HepG2 (cell line): Measurements from ENCODE around the gene CSMD2. TPM values are rescaled to one million over a fixed set of nuclear protein-coding genes. Genes with fewer than 3 reads are reported as not detected.

ENCODE experiments used
- ATAC-seq: fragments of 200-7000 bp; cut with Tn5 transposase; 3 replicates; pipeline ENCODE4 v1.9.1; 2020; ENCODE audit warnings: mild to moderate bottlenecking, moderate library complexity
- BruUV-seq: library from RNA; stranded (reverse); fragments of 400-500 nt; replicated peaks from 2 replicates; lab custom pipeline; 2021; lab: Mats Ljungman, UMichigan
- CTCF ChIA-PET: fragments of 300-600 bp; formaldehyde crosslinking; extraction: SDS; loops from one replicate; lab custom pipeline; 2021; ENCODE audit warnings: low total read pairs, inconsistent platforms, low intra/inter-chr PET ratio; lab: Yijun Ruan, JAX
- POLR2A ChIA-PET: fragments of 350-600 bp; sonication (Branson Sonifier 250); formaldehyde crosslinking; loops from one replicate; lab custom pipeline; 2020; ENCODE audit warnings: antibody characterized with exemption, inconsistent platforms; lab: Yijun Ruan, JAX
- DNase-seq: peaks from one replicate; pipeline ENCODE4 v3.0.0-alpha.2; 2015; ENCODE audit warnings: low spot score
- FAIRE-seq: peaks from 3 replicates; lab custom pipeline; 2011; peaks lifted over from hg19 to GRCh38; lab: Jason Lieb, UNC
- H2AFZ ChIP-seq: one replicate; pipeline ENCODE4 v1.6.1; 2011; ENCODE audit warnings: low read length, inconsistent platforms
- H3K27ac ChIP-seq: fragments of 300-600 bp; 3 replicates; pipeline ENCODE4 v1.8.0; 2011; ENCODE audit warnings: mixed run types, mild to moderate bottlenecking, mixed read lengths, low read length, inconsistent platforms; ENCODE audit not compliant: insufficient read depth; ENCODE audit errors: extremely low read length
- H3K27me3 ChIP-seq, 2 experiments: fragments of 200-600 bp in 1 of 2; 2 replicates in 1 of 2; 3 replicates in 1 of 2; pipeline versions ENCODE4 v1.6.0 to v1.8.0; 2011; ENCODE audit warnings: low read length in 2 of 2, mild to moderate bottlenecking in 2 of 2, moderate library complexity in 2 of 2, inconsistent platforms in 1 of 2; ENCODE audit not compliant: insufficient read depth in 2 of 2, control insufficient read depth in 1 of 2
- H3K36me3 ChIP-seq, 2 experiments: fragments of 200-600 bp in 1 of 2; replicated peaks in 1 of 2; 2 replicates in 1 of 2; 3 replicates in 1 of 2; pipeline versions ENCODE4 v1.5.1 to v1.8.0; 2011; ENCODE audit warnings: low read length in 2 of 2, inconsistent platforms in 1 of 2; ENCODE audit not compliant: insufficient read depth in 2 of 2, control insufficient read depth in 1 of 2
- H3K4me1 ChIP-seq: 2 replicates; pipeline ENCODE4 v1.5.1; 2012; ENCODE audit warnings: low read length, inconsistent platforms; ENCODE audit not compliant: insufficient read depth
- H3K4me2 ChIP-seq: 2 replicates; pipeline ENCODE4 v1.6.0; 2011; ENCODE audit warnings: low read depth, low read length, inconsistent platforms
- H3K4me3 ChIP-seq, 3 experiments: fragments of 200-600 bp in 1 of 3; sonication (generic), shearing (Covaris generic) in 1 of 3; replicated peaks in 1 of 3; 2 replicates each; pipeline ENCODE4 v1.5.1; 2011 to 2016; ENCODE audit warnings: low read length in 3 of 3, inconsistent platforms in 2 of 3, low read depth in 2 of 3, mild to moderate bottlenecking in 2 of 3, control low read depth in 1 of 3, mixed read lengths in 1 of 3; ENCODE audit not compliant: insufficient read depth in 1 of 3
- H3K79me2 ChIP-seq: one replicate; pipeline ENCODE4 v1.6.1; 2011; ENCODE audit warnings: low read length, inconsistent platforms; ENCODE audit not compliant: insufficient read depth
- H3K9ac ChIP-seq: 2 replicates; pipeline ENCODE4 v1.6.0; 2011; ENCODE audit warnings: mild to moderate bottlenecking, low read depth, low read length, inconsistent platforms; ENCODE audit not compliant: insufficient read depth
- H3K9me3 ChIP-seq: 2 replicates; pipeline ENCODE4 v1.5.1; 2012; ENCODE audit warnings: mild to moderate bottlenecking, low read length
- H4K20me1 ChIP-seq: 2 replicates; pipeline ENCODE4 v1.6.0; 2011; ENCODE audit warnings: inconsistent platforms, mild to moderate bottlenecking, low read length, moderate library complexity; ENCODE audit not compliant: insufficient read depth
- CREM ChIP-seq, 2 experiments: sonication (generic) in 1 of 2; formaldehyde crosslinking in 1 of 2; IDR thresholded peaks; 2 replicates each; pipeline versions ENCODE4 v1.4.0 to v1.6.1; 2016 to 2020; ENCODE audit warnings: antibody characterized with exemption in 1 of 2, mild to moderate bottlenecking in 1 of 2, missing genetic modification reagents in 1 of 2
- HMGXB3 ChIP-seq: sonication (generic); formaldehyde crosslinking; IDR thresholded peaks from 2 replicates; pipeline ENCODE4 v1.4.0; 2020; ENCODE audit warnings: missing genetic modification reagents, borderline replicate concordance
- LCORL ChIP-seq, 2 experiments: fragments of 450-650 bp in 1 of 2; sonication (generic) in 1 of 2; formaldehyde crosslinking in 1 of 2; IDR thresholded peaks; 2 replicates each; pipeline versions ENCODE4 v1.5.0 to v1.6.1; 2017 to 2020; ENCODE audit warnings: antibody characterized with exemption in 1 of 2, missing genetic modification reagents in 1 of 2
- NFE2 ChIP-seq: sonication (generic); formaldehyde crosslinking; IDR thresholded peaks from 2 replicates; pipeline ENCODE4 v1.4.0; 2020; ENCODE audit warnings: missing genetic modification reagents
- POLR2AphosphoS5 ChIP-seq: IDR thresholded peaks from 2 replicates; pipeline ENCODE4 v1.6.1; 2012; ENCODE audit warnings: low read depth, low read length
- RAD51 ChIP-seq: fragments of 450-650 bp; IDR thresholded peaks from 2 replicates; pipeline ENCODE4 v1.6.1; 2016; ENCODE audit warnings: borderline replicate concordance
- ZC3H4 ChIP-seq: sonication (generic); formaldehyde crosslinking; IDR thresholded peaks from 2 replicates; pipeline ENCODE4 v1.4.0; 2020; ENCODE audit warnings: missing genetic modification reagents, borderline replicate concordance
- ZNF646 ChIP-seq: sonication (generic); formaldehyde crosslinking; IDR thresholded peaks from 2 replicates; pipeline ENCODE4 v1.9.0; 2021; ENCODE audit warnings: mild to moderate bottlenecking, missing genetic modification reagents
- ZNF777 ChIP-seq: sonication (generic); formaldehyde crosslinking; IDR thresholded peaks from 2 replicates; pipeline ENCODE4 v1.4.0; 2020; ENCODE audit warnings: missing genetic modification reagents
- ZSCAN5A ChIP-seq: sonication (generic); formaldehyde crosslinking; IDR thresholded peaks from 2 replicates; pipeline ENCODE4 v1.8.0; 2022; ENCODE audit warnings: mild to moderate bottlenecking, missing genetic modification reagents, borderline replicate concordance
- WGBS: methylation state at CpG from one replicate; pipeline ENCODE4 v1.1.6; 2017; ENCODE audit warnings: low lambda C conversion rate; 5-methylcytosine and 5-hydroxymethylcytosine counted together
- in situ Hi-C: cut with HindIII; loops from 2 replicates; pipeline ENCODE4 v1.10.0; 2017; ENCODE audit warnings: low pct_unique_long_range_greater_than_20kb; ENCODE audit not compliant: extremely low pct_ligation_motif_present
- intact Hi-C: fragments of 100-400 bp; cut with micrococcal nuclease; formaldehyde crosslinking; loops from one replicate; pipeline ENCODE4 v1.10.0; 2022; ENCODE audit not compliant: unreplicated experiment
- polyA plus RNA-seq, 8 experiments: library from polyadenylated mRNA; depleted of rRNA in 3 of 8; stranded (reverse) in 7 of 8; unstranded in 1 of 8; fragments of >200 nt; fragmentation: Illumina TruSeq in 4 of 8; extraction: Trizol in 4 of 8; gene quantifications; 2 replicates each; pipeline versions ENCODE4 v1.2.1 to v1.2.3, GENCODE V29; 2011 to 2016; ENCODE audit warnings: low read depth in 4 of 8, missing spikeins in 1 of 8, mixed read lengths in 1 of 8; ENCODE audit not compliant: insufficient read depth in 1 of 8
- total RNA-seq, 5 experiments: library from RNA; depleted of rRNA; stranded (reverse); fragments of >200 nt; fragmentation: Illumina TruSeq; extraction: Trizol; gene quantifications; 2 replicates each; pipeline ENCODE4 v1.2.3, GENCODE V29; 2016; ENCODE audit warnings: low read depth in 1 of 5

CSMD2 gene
- total and polyA plus RNA-seq, 2 of the 13 experiments (the other 11 are each of a cell fraction or from before 2014, with no cell fraction given), result not detected

- DNase-seq, result peak; percentile 76
- peak; percentile 96 for ATAC-seq
- Histone ChIP-seq H3K36me3 (no peaks in the 10 kb centered on the region), H2AFZ (no peak overlapping the region), H3K4me1 (no peaks in the 10 kb centered on the region), H3K4me2 (peak overlapping the region; percentile 55), H3K27me3 (peaks cover 8 to 53% of the 10 kb centered on the region in 2 experiments), H3K9me3 (no peaks in the 10 kb centered on the region), H3K27ac (no peak overlapping the region), H3K9ac (no peak overlapping the region), H3K79me2 (no peaks in the 10 kb centered on the region), H4K20me1 (no peaks in the 10 kb centered on the region), H3K4me3 (peak overlapping the region in 1 of 3 experiments; percentile 48; a peak in 1 of 6 replicates)
- ChIA-PET CTCF (interaction anchor here (1.5 to 2.1 kb wide), 3 partner anchors 530 to 1109 kb away, joined by 7 to 12 read pairs (median 10); no protein-coding TSS in a partner anchor), POLR2A (no interaction called here)
- intact Hi-C loops, result loop anchor here (1.0 kb wide), 1 partner anchor 965 kb away; no protein-coding TSS in a partner anchor
- BruUV-seq, result no TSS peak
- WGBS, result 5% methylated on average over 15 of the region's 29 CpGs
- in situ Hi-C loops, result loop anchor here (10.0 to 25.0 kb wide), 3 partner anchors 529 to 1112 kb away; partner anchors contain the start of gene CSMD2
- FAIRE-seq, result peak; percentile 76
- TF ChIP-seq ZSCAN5A (CRISPR knock-in tag) (no peak), ZNF777 (CRISPR knock-in tag) (peak; percentile 70), LCORL (IDR thresholded peaks at IDR 0.05) (no peak), LCORL (CRISPR knock-in tag; IDR thresholded peaks at IDR 0.05) (no peak), RAD51 (no peak), NFE2 (no peak), ZNF646 (CRISPR knock-in tag) (no peak), HMGXB3 (CRISPR knock-in tag) (no peak), ZC3H4 (no peak), CREM (IDR thresholded peaks at IDR 0.05) (no peak), CREM (CRISPR knock-in tag; IDR thresholded peaks at IDR 0.05) (no peak), POLR2AphosphoS5 (no peak)
Observed at GRCh38 chr1:33633019-33633801, 531.8 kb downstream of the CSMD2 start.
